ENCODE measurements around the gene DCLK2.

The DCLK2 gene

DNA sequence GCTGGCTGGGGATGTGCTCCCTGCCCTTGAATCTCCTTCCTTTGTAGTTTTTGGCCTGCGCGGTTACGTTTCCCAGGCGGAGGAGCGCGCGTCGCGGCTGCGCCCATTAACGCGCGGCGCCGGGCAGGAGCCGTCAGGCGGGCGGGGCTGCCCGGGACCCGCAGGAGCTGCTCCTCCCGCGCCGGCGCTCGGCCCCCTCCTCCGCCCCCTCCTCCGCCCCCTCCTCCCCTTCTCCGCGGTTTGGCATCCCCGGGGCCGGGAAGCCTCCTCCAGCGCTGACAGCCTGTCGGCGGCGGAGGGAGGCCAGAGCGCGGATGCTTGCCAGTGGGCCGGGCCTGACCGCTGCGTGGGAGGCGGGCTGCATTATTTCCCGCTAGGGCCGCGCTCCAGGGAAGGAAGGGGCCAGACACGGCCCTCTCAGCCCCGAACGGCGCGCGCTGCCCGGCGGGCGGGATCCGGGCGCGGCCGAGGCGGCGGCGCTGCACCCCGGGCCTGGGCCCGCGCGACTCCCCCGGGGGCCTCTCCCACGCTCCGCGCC lies at the start of gene DCLK2:
Gene DCLK2, plus strand, starts transcription at position 405 of the 538 bp plus-strand sequence. CDS start 583 bp downstream, outside the sequence.
- no peak for DNase-seq

DNA sequence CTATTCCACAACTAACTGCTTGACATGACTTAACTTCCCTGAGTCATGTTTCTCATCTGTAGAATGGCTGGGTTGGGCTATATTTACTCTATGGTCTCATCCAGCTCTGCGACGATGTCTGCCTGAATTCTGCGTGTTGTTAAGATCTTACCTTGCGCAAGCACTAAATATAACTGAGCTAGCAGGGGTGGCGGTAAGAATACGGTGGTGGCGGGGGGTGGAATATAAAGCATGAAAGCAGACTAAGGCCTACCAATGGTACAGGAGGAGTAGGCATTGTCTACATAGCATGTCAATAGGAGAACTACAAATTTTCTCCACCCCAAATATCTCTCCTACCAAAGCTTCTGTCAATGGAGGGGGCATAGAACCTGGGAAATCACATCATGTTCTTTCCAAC lies 45.7 kb upstream of the DCLK2 start:
- no peak for DNase-seq

DNA sequence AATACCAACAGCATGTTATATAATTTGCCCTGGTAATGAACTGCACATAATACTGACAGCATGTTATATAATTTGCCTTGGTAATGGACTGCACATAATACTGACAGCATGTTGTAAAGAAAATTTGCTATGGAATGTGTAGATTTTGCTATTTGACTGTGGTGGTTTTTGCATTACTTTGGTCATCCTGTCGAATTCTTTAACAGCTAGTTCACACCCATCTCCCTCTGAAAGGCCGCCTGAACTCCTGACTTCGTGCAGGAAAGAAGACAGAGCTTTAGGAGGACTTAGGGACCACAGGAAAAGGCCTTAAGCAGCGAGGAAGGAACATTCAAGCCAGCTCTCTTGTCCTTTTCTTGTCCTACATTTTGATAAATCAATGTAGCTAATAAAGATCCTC lies 45.2 kb upstream of the DCLK2 start:
- DNase-seq = no peak

DNA sequence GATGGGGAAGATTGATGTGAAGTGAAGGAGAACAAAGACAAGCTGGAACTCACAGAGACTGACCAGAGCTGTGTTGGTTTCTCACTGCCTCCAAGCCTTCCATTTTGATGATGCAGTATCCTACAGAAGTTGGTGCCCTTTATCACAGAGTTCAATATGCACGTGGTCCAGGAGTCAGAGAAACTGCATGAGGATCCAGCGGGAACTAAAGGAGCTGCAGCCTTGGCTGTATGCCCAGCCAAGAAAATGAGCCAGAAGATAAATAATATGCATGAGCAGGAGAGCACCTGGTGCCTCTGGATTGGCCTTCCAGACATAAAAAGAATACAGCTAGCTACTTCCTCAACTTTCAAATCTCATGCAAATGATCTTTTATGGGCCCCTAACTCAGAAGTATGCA lies 44.3 kb upstream of the DCLK2 start:
- no peak for DNase-seq

DNA sequence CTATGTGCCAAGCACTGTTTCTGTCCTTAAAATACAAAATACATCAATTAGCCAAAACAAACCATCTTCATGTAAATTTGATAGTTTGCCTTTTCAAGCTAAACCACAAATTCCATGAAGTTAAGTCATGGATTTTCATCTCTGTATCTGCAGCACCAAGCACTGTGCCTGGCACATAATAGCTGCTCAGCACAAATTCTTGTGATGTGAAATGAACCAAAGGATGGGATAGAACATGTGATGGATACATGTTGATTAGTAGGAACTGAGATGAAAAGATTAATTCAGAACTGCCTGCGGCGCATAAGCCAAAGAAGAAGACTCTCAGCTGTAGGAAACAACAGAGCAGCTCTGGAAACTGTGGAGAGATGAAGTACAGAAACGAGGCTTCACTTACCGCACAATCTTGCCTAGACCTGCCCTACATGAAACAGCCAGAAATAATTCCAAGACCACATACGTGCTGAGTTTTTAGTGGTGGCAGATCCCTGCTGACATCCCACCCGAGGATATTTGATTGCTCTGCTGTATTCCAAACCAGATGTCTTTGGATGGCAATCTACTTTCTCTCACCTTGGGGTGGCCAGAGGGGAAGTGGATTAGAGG lies 40.9 kb upstream of the DCLK2 start:
- no peak for DNase-seq

DNA sequence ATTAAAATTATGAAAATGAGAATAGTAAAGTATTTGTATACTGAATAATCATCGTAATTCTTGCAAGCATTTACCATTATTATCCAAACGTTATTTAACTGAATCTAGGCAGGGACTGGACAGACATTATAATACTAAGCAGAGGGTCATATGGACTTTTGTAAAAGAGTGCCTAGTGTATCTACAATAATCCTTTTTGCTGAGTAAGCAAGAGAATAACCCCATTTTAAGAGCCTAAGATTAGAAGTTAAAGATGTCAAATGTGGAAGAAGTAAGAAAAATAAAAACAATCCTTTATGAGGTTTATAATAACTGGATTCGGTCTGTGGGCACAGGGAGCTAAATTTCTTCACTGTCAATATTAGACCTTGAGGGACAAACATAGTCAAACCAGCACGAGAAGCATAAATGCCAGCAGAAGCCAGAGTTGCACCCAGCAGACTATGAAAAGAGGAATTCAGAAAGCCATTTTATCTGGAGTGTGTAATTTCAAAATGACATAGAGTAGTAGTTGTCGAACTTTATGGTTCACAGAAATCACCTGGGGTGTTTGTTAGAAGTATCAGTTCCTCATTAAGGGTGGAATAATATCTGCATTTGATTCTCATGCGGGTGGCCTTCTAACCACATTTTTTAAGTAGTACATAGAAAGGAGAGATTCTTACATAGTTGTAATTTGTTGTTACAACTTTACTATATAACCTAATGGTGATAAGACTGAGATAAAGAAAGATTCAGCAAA lies 39.7 kb upstream of the DCLK2 start:
- DNase-seq = no peak

DNA sequence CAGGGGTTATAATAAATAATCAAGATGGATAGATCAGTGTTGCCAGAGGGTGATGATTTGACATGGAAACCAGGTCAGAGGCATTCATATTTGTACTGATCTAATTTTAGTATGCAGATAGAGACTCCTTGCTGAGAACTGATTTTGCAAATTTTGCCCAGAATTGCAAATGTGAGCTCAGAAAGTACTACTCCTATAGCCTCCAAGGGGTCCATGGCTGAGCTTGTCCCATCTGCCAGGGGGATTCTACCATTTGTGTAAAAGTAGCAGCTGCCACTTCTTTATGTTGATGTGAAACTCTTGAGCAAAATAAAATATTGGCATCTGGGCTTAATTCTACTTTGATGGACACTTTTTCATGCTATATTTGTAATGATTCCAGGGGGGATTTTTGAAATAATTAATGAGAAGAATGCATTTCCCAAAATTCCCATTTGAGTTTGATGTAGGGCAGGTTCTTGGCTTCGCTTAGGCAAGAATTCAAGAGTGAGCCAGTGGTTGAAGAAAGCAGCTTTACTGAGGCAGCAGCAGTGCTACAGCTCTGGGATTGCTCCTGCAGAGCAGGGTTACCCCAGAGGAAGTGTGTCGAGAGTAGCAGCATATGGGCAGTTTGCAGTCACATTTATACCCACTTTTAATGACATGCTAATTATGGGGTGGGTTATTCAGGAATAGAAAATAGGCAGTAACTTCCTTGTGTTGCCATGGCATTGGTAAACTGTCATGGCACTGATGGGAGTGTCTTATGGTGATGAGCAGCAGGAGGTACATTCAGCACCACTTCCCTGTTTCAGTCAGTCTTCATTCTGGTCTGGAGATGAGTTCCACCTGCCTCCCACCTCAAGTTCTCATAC lies 38.7 kb upstream of the DCLK2 start:
- no peak for DNase-seq

DNA sequence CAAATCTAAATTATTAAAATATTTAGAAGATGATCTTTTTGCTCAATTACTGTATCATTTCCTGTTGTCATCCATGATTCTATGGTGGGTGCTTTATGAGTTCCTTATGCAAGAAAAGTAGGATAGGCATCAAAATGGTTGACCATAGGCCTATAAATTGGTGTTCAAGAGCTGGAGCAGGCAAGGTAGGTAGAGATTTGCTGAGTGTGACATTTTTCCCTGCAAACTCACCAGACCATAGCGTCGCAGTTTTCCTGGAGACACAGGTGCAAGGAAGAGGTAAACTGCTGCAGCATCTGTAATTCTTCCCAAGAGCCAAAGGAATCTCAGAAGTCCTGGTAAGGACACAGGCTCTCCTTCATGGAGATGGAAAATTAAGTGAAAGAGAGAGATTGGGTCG lies 33.7 kb upstream of the DCLK2 start:
- DNase-seq = no peak

DNA sequence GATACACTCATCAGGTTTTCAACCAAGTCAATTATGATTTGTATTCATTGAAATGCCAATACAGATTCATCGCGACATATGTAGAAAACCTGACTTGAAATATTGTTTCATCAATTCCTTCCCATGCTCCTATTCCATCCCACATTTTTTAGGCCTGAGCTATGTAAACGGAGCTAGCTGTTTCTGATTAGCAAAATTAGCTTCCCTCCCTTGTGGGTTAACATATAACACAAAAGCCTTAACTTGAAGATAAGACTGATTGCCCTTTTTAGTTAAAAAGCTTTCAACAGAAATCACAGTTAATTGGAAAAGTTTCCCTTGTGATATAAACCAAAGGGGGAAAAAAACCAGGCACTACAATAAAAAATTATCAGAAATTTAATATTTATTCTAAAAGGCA lies 32.8 kb upstream of the DCLK2 start:
- DNase-seq = no peak

DNA sequence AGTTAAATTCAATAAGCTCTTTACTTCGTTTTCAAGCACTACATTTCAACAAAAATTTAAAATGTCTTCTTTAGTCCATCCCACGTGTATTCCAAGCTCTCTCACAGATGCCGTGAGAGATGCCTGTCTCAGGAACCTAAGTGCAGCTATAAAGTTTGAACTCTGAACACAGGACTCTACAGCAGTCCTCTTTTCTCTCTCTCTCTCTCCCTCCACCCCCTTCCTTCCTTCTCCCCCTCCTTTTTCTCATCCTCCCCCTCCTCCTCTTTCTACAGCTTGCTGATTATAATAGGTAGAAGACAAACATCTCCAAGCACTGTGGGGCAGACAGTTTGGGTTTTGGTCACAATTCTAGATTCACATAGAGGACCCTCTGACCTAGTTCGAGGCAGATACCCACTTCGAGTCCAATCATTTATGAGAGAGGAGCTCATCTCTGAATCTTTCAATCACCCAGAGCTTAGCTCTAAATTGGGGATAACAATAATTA lies 31.5 kb upstream of the DCLK2 start:
- no peak for DNase-seq

DNA sequence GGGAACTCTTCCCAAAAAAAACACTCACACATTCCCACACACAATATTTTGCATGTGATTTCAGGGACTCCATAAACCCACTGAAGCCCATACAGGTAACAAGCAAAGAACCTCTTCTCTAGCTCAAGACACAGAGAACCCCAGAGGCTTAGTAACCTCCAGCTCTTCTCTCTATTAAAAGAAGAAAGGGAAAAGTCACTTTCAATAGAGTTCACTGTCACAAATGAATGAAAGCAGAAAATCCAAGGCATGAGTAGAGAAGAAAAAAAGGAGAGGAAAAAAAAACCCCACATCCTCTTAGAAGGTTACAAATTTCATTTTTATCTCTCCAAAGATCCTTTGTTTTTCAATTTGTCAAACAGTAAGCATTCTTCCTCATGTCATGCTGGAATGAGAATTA lies 30.7 kb upstream of the DCLK2 start:
- no peak for DNase-seq

DNA sequence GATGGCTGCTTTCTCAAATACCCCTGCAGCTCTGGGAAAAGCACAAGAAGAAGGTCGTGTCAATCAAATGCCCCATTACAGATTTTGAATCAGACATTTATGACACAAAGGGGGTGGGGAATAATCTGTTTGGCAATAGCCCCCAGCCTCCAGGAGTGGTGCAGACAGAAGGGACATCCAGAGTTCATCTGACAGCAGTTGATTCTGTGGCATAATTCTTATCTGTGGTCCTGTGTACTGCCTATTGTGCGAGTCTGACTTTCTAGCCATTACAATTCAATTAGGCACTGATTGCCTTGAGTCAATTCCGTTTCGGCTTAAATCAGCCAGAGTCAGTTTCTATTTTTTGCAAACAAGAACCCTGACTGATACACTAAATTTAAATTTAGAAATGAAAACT lies 28.6 kb upstream of the DCLK2 start:
- no peak for DNase-seq

DNA sequence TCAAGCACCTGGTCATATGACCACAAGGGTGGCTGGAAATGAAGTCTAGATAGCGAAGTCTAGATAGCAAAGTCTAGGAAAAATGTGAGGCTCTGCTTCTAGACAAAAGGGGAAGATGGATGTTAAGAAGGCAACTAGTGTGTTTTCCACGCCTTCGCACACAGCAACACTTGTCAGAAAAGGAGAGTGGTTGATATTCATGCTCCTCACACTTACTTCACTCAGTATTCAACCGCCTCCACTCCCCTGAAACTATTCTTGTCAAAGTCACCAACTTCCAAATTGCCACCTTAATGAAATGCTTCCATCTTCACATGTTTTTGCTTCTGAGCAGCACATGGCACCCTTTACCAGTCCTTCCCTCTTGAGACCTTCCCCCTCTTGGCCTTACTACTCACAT lies 27.7 kb upstream of the DCLK2 start:
- no peak for DNase-seq

DNA sequence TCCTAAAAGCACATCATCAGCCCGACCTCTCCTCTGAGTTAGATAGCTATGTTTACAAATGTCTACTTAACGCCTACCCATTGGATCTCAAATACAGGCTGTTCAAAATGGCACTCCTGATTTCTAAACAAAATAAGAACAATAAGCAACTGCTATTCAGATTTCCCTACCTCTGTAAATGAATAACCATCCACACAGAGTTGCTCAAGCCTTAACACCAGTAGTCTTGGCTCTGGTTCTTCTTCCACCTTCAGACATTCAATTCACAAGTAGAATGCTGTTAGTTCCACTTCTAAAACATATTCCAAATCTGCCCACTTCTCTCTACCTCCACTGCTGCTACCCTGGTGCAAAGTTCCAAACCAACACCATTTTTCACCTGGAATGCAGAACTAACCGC lies 27.1 kb upstream of the DCLK2 start:
- DNase-seq = no peak

DNA sequence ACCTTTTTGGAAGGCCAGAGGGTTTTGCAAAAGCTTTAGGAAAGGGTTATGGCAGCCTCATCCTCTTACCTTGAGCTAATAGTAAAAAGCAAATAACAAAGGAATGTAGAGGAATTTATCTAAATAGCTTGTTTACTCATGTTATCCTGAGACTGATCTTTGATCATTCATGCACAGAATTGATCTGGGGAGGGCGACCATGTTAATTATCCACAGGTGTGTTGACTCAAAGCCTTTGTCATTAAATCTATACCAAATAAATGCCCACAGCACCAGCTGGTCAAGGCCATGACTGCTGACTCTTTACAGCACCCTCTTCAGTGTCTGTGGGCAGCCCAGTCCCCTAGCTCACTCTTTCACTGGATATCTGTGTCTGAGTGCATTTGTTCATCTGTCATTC lies 22.8 kb upstream of the DCLK2 start:
- no peak for DNase-seq

DNA sequence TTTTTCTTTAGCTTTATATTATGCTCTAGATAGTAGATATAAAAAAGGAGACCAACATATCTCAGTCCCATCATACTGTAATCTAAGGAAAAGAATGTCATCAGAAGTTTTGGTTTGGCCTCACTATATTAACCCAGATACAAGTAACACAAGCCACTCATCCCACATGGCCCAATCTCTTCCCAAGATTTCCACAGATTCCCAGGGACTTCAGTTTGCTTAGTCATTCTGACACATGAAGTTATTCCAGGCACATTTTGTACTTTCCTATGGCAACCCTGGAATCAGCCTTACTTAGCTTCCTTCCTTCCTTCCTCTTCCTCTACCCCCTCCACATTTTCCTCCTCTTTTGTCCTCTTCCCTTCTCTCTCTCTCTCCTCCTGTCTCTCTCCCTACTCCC lies 21.7 kb upstream of the DCLK2 start:
- no peak for DNase-seq

DNA sequence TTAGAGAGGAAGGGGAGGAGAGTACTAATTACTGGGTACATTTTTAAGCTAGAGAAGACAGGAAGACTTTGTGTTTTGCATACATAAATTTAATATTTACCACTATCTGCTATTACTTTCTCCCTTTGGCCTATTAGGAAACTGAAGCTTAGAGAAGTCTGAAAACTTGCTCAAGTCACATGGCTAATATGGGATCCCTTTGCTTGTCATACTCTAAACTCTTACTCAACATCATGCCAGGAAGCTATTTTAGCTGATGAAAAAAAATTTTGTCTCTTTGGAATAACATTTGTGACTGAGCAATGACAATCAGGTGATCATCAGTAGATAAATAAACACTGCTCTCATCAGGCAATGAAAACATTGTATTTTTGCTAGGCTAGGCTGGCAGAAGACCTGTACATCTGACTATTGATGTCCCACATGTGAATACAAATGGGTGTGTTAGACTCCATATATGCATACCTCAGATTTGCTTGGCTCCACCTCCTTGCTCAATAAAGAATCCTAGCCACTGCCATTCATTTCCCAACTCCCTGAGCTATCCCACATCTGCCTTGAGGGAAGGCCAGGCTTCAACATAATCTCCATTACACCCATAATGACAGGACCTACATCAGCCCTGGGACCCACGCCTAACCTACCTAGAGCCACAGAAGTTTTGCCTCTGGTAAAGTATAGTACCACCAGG lies 17.0 kb upstream of the DCLK2 start:
- no peak for DNase-seq

DNA sequence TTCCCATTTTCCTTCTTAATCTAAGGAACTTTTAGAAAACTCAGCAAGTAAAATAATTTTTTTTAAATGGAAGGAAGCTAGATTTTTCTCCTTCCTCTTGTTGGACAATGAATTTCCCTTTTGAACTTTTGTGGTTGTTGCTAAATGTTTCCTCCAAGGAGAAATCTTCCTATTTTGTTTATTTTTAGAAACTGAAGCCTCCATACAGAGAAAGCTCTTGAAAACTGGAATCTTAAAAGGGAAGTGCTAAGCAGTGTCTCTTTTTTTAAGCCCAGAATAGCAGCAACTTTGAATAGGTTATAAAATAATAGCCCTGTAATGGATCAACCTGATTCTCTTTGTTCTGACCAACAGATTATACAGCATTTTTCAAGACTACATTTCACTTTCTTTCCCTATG lies 15.1 kb upstream of the DCLK2 start:
- DNase-seq = no peak

DNA sequence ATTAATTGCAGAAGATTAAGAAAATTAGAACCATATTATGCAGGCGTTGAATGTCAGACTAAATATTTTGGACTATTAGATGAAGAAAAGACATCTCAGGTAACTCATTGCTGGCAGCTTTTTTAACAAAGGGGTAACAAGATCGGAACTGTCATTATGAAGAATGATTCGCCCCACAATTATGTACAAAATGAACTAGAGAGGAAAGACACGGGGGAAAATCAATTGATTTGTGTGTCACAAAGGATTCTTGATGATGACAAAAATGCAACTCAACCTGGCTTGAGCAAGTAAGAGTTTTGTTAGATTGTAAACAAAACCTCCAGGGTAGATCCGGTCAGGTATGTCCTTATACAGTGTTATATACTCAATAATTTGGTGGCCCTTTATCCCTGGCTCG lies 12.5 kb upstream of the DCLK2 start:
- DNase-seq = no peak

DNA sequence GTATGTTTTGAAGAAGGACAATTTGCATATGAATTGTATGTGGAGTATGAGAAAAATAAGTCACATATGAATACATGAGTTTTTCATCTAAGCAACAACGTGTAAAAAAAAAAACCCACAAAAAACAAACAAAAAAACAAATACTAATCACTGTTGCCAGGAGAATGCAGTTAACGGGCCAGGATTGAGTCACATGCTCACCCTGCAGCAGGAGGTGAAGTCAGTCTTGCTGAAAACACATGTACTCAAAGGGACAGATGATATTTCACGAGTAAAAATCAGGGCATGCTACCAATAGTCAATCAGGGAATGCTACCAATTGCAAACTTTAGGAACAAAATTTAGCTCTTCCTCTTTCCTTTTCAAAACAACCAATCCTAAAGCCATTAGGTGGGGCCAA lies 10.4 kb upstream of the DCLK2 start:
- no peak for DNase-seq

DNA sequence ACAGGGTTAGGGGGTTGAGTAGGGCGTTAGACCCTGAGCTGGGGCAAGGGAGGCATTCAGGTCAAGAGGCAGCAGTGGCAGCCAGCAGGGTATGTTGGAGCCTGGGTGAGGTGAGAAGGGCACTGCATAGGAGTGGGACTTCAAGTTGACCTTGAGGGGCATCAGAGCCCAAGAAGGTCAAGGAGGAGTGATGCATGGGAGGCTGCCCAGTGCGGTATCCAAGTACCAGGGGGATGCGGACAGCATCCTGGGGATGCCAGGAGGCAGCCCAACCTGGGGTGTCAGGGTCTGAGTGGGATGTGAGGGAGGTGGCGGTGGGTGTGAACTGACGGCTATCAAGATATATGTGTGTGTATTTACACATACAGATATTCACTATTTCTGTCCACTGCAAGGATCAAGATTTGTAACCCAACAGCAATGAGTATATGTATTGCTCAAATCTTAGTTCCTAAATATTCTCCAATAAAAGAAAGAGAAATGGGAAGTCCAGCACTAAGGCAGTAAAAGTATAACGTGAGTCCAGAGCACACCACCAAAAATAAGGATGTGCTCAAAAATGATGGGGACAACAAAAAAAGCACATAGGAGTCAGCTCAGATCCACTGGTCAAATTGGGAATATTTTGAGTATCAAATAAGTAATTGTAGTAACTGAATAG lies 9.8 kb upstream of the DCLK2 start:
- no peak for DNase-seq

DNA sequence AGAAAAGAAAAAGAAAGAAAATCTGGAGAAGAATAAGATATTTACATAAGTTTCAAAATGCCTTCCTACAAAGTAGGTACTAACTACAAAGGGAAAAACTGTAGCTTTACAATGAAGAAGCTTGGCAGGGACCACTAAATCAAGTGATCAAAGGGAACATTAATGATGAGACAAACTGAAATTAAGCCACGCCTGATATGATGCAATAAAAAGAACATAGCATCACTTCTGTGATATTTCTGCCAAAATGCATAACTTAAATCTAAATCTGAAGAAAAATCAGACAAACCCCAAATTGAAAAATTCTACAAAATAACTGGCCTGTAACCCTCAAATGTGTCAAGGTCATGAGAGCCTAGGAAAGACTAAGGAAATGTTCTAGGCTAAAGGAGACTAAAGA lies 8.9 kb upstream of the DCLK2 start:
- DNase-seq = no peak
